Renal cortex interstitium (tissue), 11 donors: Measurements from ENCODE around the gene OSBPL8. TPM values are rescaled to one million over a fixed set of nuclear protein-coding genes. Genes with fewer than 3 reads are reported as not detected.
A peak's percentile ranks its signal among the peaks of the same experiment; 100 is the strongest.

Source experiments
- DNase-seq, 11 donors: peaks; one replicate each; pipeline ENCODE4 v3.0.0-alpha.2; 2013; ENCODE audit warnings: low read depth in 9 of 11, low spot score in 4 of 11; ENCODE audit errors: extremely low read depth in 1 of 11
- polyA plus RNA-seq, 3 donors: library from polyadenylated mRNA; unstranded; fragments of 120-200 nt; gene quantifications; one replicate each; pipeline ENCODE4 v1.2.1, GENCODE V29; 2013; ENCODE audit not compliant: insufficient read length in 3 of 3

Gene OSBPL8
- polyA plus RNA-seq, 3 donors: 63.9 to 76.6 (median 75.7) TPM

GRCh38 chr12:76560086-76560491, 518 bp upstream of the OSBPL8 start:
- DNase-seq: peak in 1 of 11 donors; percentile 75

DNA sequence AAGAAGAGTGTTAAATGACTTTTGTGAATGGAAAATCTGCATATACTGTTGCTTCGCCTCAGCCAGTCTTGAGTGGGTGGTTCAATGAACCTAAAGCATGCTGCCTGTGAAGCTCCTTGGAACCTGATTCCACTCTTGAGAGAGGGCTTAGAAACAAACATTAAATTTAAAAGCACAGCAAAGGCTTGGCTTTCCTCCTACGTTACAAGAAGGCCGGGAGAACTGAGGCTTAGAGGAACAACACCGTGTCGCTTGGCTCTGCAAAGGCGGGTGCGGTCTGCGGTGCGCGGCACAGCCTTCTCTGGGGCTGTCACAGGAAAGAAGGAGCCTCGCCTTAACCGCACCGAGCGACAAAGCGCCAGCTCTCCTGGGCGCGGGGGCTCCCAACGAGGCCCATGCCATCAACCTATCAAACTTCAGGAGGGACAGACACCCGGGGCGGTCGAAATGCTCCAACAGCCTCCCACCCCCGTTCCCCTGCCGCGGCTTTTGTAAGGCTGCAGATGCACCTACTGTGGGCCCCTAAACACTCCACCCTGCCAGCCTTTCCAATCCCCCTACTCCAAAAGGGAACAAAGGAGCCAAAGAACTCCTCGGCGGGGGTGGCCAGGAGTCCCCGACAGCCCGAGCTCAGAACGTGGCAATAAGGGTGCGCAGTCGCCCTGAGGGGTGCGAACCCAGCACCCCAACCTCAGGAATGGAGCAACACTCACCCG, 729 bp downstream of the OSBPL8 start:
- peak in 10 of 11 donors; percentile 15 to 53 (median 34) for DNase-seq

GRCh38 chr12:76556368-76556767, 3.2 kb downstream of the OSBPL8 start:
- no peak for DNase-seq

DNA sequence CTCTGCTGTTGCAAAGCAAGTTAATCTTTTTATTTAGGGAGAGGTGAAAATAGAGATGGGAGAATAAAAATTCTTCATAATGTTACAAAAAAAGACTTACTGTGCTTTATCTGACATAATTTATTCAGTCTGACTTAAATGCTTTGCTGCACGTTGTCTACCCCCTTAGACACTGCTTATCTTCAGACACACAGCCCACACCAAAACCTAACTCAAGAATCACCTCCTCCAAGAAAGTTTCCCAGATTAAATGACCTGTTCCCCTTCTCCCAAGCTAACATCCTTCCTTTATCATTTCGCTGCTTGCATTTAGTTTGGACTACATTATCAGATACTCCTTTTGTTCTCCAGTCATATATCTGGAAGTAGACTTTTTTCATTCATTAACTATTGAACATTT, 3.8 kb downstream of the OSBPL8 start:
- no peak for DNase-seq

- no peak for DNase-seq
Measured at GRCh38 chr12:76555231-76555767, 4.3 kb downstream of the OSBPL8 start.

- no peak for DNase-seq
Measured at GRCh38 chr12:76554405-76555230, 5.0 kb downstream of the OSBPL8 start.

- no peak for DNase-seq
Measured at GRCh38 chr12:76552343-76552938, 7.1 kb downstream of the OSBPL8 start.

DNA sequence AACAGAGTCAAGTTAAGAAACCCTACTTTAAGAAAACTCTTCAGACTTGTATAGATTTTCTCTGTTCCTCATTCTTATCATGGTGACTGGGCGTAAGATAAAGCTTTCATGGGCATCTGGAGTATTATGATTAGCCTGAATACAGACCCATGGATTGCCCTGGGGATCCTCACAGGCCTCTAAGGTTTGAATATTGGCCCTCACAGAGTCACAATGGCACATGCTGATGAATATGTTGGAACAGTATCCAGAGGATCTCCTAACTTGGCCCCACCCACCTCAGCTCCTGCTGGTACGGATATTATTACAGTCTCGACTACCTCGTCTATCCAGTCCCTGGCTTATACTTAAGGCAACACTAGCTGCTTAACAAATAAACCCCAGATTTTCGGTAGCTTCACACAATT, 8.1 kb downstream of the OSBPL8 start:
- no peak for DNase-seq

GRCh38 chr12:76549131-76549530, 10.4 kb downstream of the OSBPL8 start:
- no peak for DNase-seq

DNA sequence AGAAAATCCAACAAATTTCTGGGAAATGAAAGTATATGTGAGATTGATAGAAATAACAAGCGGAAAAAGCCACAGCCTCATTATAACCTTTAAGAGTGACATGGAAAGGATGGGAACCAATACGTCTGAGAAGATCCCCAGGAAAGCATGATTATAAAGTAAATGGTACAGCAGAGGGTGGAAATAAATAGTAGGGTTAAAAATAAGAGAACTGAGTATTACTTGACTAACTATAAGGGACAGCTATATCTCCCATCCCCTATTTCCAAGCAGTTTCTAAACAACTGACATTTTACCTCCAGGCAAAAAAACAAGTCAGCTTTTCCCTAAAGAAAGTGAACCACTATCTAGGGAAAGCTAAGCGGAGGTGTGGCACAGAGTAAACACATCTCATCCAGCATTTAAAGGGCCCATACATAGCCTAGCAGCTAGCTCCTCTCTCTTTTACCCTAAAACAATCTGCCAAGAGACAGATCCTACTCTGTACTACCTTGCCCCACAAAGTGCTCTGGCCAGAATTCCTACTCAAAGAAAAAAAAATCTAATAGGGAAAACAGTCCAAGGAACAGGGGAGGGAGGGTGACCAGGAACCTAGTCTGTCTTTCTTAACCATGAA, 11.2 kb downstream of the OSBPL8 start:
- DNase-seq: no peak

DNA sequence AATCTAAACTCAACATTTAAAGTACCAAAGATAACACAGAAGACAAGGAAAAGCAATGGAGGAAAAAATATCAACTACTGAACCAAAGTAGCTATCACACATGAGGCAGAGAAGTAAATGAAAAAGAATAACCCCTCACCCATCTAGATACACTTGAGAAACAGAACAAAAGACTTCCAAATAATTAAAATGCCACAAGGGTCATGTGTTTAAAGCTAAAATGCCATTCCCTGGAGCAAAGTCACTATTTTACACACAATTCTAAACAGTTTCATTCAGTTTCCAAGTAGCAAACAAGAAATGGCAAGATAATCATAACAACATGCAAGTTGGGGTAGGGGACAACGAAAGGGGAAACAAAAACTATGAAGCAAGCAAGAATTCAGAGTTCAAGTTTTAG, 12.0 kb downstream of the OSBPL8 start:
- DNase-seq: no peak

DNA sequence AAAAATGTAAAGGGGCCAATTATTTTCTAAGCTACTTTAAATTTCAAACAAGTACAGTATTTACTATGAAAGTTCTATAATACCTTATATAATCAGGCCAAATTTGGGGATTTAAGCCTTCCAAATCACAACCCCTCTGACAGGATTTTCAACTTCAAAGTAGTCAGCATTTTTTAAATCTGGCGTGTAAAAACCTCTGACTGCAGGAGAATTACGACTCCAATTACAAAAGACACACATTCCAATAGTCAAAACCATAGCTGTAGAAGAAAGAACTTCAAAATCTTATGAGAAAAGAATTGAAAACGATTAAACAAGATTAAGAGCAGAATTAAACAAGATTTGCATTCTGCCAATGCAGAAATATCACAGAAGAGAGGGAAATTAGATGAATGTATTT, 12.7 kb downstream of the OSBPL8 start:
- no peak for DNase-seq

DNA sequence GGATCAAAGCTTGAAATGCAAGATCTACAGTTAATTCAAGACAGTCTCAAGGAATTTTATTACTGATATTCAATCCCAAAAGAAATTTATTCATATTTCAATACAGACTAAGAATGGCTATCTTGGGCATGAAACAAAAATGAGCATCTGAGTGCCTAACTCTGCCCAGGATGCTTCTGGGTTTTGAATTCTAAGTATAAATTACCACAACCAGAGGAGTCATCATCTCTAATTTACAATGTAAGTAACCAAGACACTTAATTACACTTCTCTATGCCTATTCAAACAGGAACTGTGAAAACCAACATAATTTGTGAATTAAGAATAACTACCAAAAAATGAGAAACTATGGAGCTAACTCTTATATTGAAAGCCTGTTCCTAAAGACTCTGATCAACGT, 14.1 kb downstream of the OSBPL8 start:
- no peak for DNase-seq

- no peak for DNase-seq
Measured at GRCh38 chr12:76544601-76545261, 14.8 kb downstream of the OSBPL8 start.

DNA sequence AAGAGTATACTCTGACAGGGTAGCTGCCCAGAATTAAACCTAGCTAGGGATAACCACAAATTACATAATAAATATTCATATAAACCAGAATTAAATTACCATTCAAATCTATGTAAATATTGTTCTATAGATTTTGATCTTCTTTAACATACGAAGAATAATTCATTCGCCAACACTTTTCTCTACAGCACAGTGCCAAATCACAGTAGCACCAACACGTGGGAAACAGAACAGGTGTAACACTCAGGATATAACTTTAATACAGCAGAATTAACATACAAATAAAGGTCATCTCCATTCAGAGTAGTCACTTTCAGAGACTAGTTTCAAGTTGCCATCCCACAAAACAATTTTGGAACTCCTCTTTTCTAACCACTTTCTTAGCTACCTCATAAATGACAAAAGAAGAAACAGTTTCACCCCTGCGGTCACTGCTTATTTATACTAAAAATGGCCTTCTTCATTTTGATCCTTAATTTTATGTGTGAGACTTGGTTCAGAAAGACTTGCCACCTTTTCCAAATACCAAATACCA, 15.7 kb downstream of the OSBPL8 start:
- DNase-seq: no peak

DNA sequence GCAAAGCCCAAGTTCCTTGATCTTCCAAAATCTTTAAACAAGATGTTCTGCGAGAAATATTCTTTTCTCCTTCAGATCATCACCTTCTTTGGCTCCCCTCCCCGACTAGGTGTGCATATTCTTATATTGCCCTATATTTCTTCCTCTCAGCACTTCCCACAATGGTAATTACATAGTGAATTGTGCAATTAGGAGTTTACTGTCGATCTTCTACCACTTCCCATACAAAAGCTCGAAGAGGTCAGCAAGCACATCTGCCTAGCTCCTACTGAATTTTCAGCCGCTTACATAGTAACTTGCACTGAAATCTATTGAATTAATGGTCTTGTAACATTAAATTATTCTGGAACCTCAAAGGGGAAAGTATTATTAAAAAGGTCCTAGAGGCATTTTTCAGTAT, 16.7 kb downstream of the OSBPL8 start:
- no peak for DNase-seq

GRCh38 chr12:76539727-76540126, 19.8 kb downstream of the OSBPL8 start:
- DNase-seq: no peak

DNA sequence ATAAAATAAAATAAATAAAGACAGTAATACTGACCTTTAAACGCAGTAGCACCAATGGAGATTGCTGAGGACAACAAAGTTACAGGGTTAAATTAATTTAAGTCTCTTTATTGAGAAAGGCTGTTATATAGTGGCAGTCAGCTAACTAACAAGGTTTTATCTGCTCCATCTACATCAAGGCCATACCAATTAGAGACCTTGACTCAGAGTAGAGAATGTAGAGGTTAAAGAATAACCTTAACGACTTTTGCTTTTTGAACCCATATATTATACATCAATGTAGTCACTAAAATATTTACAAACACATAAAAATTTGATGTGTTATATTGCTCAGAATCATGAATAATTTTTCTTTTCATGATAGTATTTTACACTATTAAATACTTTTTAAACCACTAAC, 21.6 kb downstream of the OSBPL8 start:
- DNase-seq: no peak

GRCh38 chr12:76536546-76536945, 23.0 kb downstream of the OSBPL8 start:
- DNase-seq: no peak
